ENCODE data around the gene CCDC187.

- TF ChIP-seq CTCF (IDR thresholded peaks at IDR 0.05) (no peak), POLR2A (IDR thresholded peaks at IDR 0.05) (no peak)
These were observed 97.2 kb downstream of the CCDC187 start for GRCh38 chr9:136206602-136207275.
